OCI-LY7 (cell line): Measurements from ENCODE around the gene OR5M3. TPM values are rescaled to one million over a fixed set of nuclear protein-coding genes. Genes with fewer than 3 reads are reported as not detected.

ENCODE experiments used
- BruUV-seq: library from RNA; stranded (reverse); fragments of 400-500 nt; replicated peaks from 2 replicates; lab custom pipeline; 2021; lab: Mats Ljungman, UMichigan
- CTCF ChIA-PET: fragments of 300-600 bp; sonication (Branson Sonifier 250); formaldehyde crosslinking; loops from one replicate; lab custom pipeline; 2022; ENCODE audit warnings: antibody characterized with exemption; ENCODE audit not compliant: unreplicated experiment; lab: Charles Lee
- POLR2A ChIA-PET: fragments of 300-600 bp; sonication (Branson Sonifier 250); formaldehyde crosslinking; loops from one replicate; lab custom pipeline; 2022; ENCODE audit warnings: antibody characterized with exemption; lab: Charles Lee
- DNase-seq: peaks from one replicate; pipeline ENCODE4 v3.0.0-alpha.2; 2015; ENCODE audit warnings: low spot score
- H2AFZ ChIP-seq: fragments of 200-600 bp; sonication (generic), shearing (Covaris generic); 2 replicates; pipeline ENCODE4 v1.6.1; 2014; ENCODE audit warnings: mild to moderate bottlenecking, antibody characterized with exemption, low read length, moderate library complexity
- H3K27ac ChIP-seq: fragments of 200-600 bp; sonication (generic); 2 replicates; pipeline ENCODE4 v1.5.1; 2014; ENCODE audit warnings: mixed run types, low read depth, mild to moderate bottlenecking, moderate library complexity, low read length, inconsistent platforms; ENCODE audit not compliant: poor library complexity, severe bottlenecking
- H3K36me3 ChIP-seq: fragments of 200-600 bp; sonication (generic); 2 replicates; pipeline ENCODE4 v1.6.1; 2014; ENCODE audit warnings: mild to moderate bottlenecking, antibody characterized with exemption, low read length, moderate library complexity, mixed read lengths; ENCODE audit not compliant: insufficient read depth
- H3K4me1 ChIP-seq: fragments of 200-600 bp; sonication (generic); 2 replicates; pipeline ENCODE4 v1.5.1; 2014; ENCODE audit warnings: mild to moderate bottlenecking, low read length; ENCODE audit not compliant: insufficient read depth, poor library complexity, severe bottlenecking
- H3K4me2 ChIP-seq: fragments of 200-600 bp; sonication (generic); 2 replicates; pipeline ENCODE4 v1.6.1; 2014; ENCODE audit warnings: mild to moderate bottlenecking, low read length
- H3K4me3 ChIP-seq: fragments of 200-600 bp; sonication (generic); 2 replicates; pipeline ENCODE4 v1.5.1; 2014; ENCODE audit warnings: mild to moderate bottlenecking, low read depth, low read length; ENCODE audit not compliant: poor library complexity, severe bottlenecking
- H3K79me2 ChIP-seq: fragments of 200-600 bp; sonication (generic); 2 replicates; pipeline ENCODE4 v1.6.1; 2016; ENCODE audit warnings: low read depth, mild to moderate bottlenecking, low read length, moderate library complexity, mixed read lengths; ENCODE audit not compliant: insufficient read depth
- H3K9me2 ChIP-seq: fragments of 200-600 bp; sonication (generic); 2 replicates; pipeline ENCODE4 v1.6.1; 2016; ENCODE audit warnings: mild to moderate bottlenecking, low read length, mixed read lengths; ENCODE audit not compliant: insufficient read depth
- H3K9me3 ChIP-seq: fragments of 200-600 bp; sonication (generic); 2 replicates; pipeline ENCODE4 v1.6.1; 2014; ENCODE audit warnings: mild to moderate bottlenecking, mixed run types, low read length, mixed read lengths
- H4K20me1 ChIP-seq: fragments of 200-600 bp; sonication (generic); 2 replicates; pipeline ENCODE4 v1.6.1; 2014; ENCODE audit warnings: mild to moderate bottlenecking, antibody characterized with exemption, low read length, moderate library complexity, mixed read lengths; ENCODE audit not compliant: insufficient read depth
- CTCF ChIP-seq: fragments of 200-600 bp; sonication (generic); conservative IDR thresholded peaks from 2 replicates; pipeline ENCODE4 v1.5.1; 2014; ENCODE audit warnings: mild to moderate bottlenecking, antibody characterized with exemption, low read length, moderate library complexity, mixed read lengths
- EZH2phosphoT487 ChIP-seq: fragments of 200-600 bp; sonication (generic); IDR thresholded peaks from 2 replicates; pipeline ENCODE4 v1.6.1; 2018; ENCODE audit warnings: low read depth, borderline replicate concordance, mild to moderate bottlenecking, mixed run types, antibody characterized with exemption, low read length, moderate library complexity, mixed read lengths
- intact Hi-C: fragments of 100-400 bp; cut with micrococcal nuclease; formaldehyde crosslinking; loops from one replicate; pipeline ENCODE4 v1.10.0; 2022; ENCODE audit not compliant: unreplicated experiment
- total RNA-seq, 2 experiments: library from RNA; depleted of rRNA in 1 of 2; stranded (reverse); fragments of >200 nt in 1 of 2; shearing (Covaris generic) in 1 of 2; gene quantifications; 2 replicates each; pipeline ENCODE4 v1.2.3, GENCODE V29; 2014 to 2022

OR5M3 gene
- total RNA-seq, 2 experiments from 2014 or later: not detected

GRCh38 chr11:56491270-56491669 is 18.1 kb upstream of the OR5M3 start, which contains the start of gene OR5M8:
TSS of gene OR5M8 (minus strand) at chr11:56491370. CDS start at chr11:56491370, 0 bp downstream.
- no peak for DNase-seq
- no TSS peak for BruUV-seq
- no peaks in the 10 kb centered on the region for H3K4me1 ChIP-seq
- H3K9me3 ChIP-seq: no peaks in the 10 kb centered on the region
- no peaks in the 10 kb centered on the region for H4K20me1 ChIP-seq
- H3K4me2 ChIP-seq: no peak within 1 kb of the TSS
- no peaks in the 10 kb centered on the region for H3K9me2 ChIP-seq
- TF ChIP-seq CTCF: no peak
- no peak for TF ChIP-seq EZH2phosphoT487
- H3K27ac ChIP-seq: no peak within 1 kb of the TSS
- no peaks in the 10 kb centered on the region for H3K36me3 ChIP-seq
- H2AFZ ChIP-seq: no peak within 1 kb of the TSS
- intact Hi-C loops: no loop called here
- CTCF ChIA-PET: no interaction called here
- POLR2A ChIA-PET: interaction anchor here (0.6 kb wide), 2 partner anchors 180 to 480 kb away, joined by 3 to 4 read pairs; no protein-coding TSS in a partner anchor
- H3K79me2 ChIP-seq: no peaks in the 10 kb centered on the region
- no peak within 1 kb of the TSS for H3K4me3 ChIP-seq

GRCh38 chr11:56486801-56487200 is 13.6 kb upstream of the OR5M3 start:
- CTCF ChIA-PET: no interaction called here
- no peaks in the 10 kb centered on the region for H3K4me1 ChIP-seq
- POLR2A ChIA-PET: no interaction called here
- no peak for DNase-seq
- H2AFZ ChIP-seq: no peak overlapping the region
- H3K79me2 ChIP-seq: no peaks in the 10 kb centered on the region
- no peak overlapping the region for H3K27ac ChIP-seq
- no peaks in the 10 kb centered on the region for H4K20me1 ChIP-seq
- no peaks in the 10 kb centered on the region for H3K9me3 ChIP-seq
- no peak overlapping the region for H3K4me3 ChIP-seq
- intact Hi-C loops: no loop called here
- no peaks in the 10 kb centered on the region for H3K36me3 ChIP-seq
- BruUV-seq: no TSS peak
- H3K9me2 ChIP-seq: no peaks in the 10 kb centered on the region
- TF ChIP-seq EZH2phosphoT487 (no peak), CTCF (no peak)
- H3K4me2 ChIP-seq: no peak overlapping the region

- ChIA-PET POLR2A (interaction anchor here (0.6 kb wide), 1 partner anchor 26 kb away, joined by 3 read pairs; no protein-coding TSS in a partner anchor), CTCF (no interaction called here)
- TF ChIP-seq EZH2phosphoT487 (no peak), CTCF (no peak)
- Histone ChIP-seq H3K4me1 (no peaks in the 10 kb centered on the region), H2AFZ (no peak overlapping the region), H3K9me3 (no peaks in the 10 kb centered on the region), H3K9me2 (no peaks in the 10 kb centered on the region), H3K36me3 (no peaks in the 10 kb centered on the region), H3K4me2 (no peak overlapping the region), H4K20me1 (no peaks in the 10 kb centered on the region), H3K27ac (no peak overlapping the region), H3K4me3 (no peak overlapping the region), H3K79me2 (no peaks in the 10 kb centered on the region)
- intact Hi-C loops: no loop called here
- DNase-seq: no peak
- BruUV-seq: no TSS peak
These were observed 1.6 kb upstream of the OR5M3 start for GRCh38 chr11:56474729-56475235.
